AML-193 (cell line): ENCODE measurements around the gene HSD11B1.
A peak's percentile ranks its signal among the peaks of the same experiment; 100 is the strongest.

ENCODE experiments used
- DNase-seq, 2 experiments: peaks; one replicate each; lab custom pipeline; 2025; lab: John Stamatoyannopoulos, UW

HSD11B1 gene

GRCh38 chr1:209704584-209704983 lies at the start of gene HSD11B1:
TSS of gene HSD11B1 (plus strand) at chr1:209704846. CDS start at chr1:209704943, 97 bp downstream.
- DNase-seq, result no peak

- no peak for DNase-seq
Measured at GRCh38 chr1:209655411-209656231, 49.0 kb upstream of the HSD11B1 start.

DNA sequence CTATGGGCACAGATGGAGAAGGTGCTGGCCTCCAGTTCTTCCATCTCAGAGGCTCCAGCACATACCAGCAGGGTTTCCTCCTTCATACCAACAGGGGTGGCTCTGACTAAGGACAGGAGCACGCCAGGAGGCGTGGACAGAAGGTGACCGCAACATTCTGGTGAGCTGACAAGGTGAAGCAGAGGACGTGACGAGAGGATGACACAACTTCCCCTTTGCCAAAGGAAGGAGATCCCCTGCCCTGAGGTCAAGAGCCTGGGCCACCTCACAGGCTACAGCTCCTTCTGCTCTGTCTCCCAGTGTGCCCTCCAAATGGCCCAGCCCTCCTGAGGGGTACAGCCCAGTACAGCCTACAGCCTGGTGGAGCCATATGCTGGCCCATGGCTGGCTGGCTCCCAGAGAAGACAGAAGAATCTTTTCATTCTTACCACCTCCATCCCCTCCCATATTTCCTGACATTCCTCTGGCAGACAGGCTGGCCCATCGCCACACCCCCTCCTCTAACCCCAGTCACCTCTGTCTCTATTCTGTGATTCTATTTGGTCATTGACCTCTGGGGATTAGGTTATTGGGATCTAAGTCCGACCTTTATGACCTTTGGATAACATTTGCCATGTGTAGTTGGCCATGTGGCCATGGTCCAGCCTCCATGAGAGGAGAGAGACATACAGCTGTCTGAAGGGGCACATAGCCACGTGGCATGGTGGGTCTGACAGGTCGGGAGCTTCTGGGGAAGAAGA lies 47.3 kb upstream of the HSD11B1 start:
- no peak for DNase-seq

DNA sequence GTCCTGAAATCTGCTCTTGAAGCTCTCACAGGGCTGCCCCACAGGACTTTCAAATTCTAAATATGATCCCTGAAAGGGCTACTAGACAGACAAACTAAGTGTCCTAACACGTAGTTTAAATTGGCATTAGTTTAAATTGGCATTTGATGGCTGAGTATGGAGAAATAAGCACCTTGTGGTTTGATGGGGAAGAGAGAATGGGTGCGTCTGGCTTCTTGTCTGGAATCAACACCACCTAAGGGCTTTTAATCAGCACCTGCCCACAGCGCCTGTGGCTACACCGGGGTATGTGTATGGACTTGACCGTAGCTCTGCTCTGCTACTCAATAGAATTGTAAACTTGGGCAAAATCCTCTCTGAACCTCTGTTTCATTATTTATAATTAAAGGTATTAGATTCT lies 46.7 kb upstream of the HSD11B1 start:
- DNase-seq, result no peak

DNA sequence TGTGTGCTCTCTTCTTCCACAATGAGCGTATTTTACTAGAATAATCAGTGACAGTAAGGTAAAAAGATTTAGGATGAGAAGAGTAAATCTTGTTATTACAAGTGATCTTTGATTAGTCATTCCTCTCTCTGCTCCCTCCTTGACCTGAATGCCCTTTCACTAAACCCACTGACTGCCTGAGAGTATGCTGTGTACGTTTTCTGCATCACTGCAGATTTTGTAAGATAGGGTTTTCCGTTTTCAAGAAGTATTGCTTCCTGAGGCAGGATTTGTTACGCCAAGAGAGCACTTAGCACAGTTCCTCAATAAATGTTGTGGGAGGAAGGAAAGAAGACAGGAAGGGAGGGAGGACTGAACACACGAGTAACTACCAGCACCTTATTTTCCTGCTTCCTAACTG lies 44.7 kb upstream of the HSD11B1 start:
- DNase-seq, result peak; percentile 85 to 88

GRCh38 chr1:209661071-209661470 lies 43.6 kb upstream of the HSD11B1 start:
- DNase-seq, result no peak

DNA sequence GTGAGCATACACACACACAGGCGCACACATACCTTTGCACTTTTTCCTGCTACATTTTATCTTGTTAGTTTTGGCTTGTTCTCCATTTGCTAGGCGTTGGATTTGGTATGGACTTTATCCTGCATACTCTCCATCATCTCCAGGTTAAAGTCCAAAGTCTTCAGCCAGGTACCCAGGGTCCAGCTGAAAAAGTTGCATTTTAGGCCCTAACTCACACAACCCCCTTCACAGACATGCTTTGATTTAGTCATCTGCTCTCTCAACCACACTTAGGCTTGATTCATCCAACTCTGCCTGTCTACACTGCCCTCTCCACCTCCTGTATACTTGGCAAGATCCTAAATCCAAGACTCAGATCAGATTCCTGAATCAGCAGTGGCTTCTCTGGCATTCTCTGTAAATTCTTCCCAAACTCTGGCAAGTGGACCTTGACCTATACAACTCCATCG lies 41.7 kb upstream of the HSD11B1 start:
- no peak for DNase-seq

DNA sequence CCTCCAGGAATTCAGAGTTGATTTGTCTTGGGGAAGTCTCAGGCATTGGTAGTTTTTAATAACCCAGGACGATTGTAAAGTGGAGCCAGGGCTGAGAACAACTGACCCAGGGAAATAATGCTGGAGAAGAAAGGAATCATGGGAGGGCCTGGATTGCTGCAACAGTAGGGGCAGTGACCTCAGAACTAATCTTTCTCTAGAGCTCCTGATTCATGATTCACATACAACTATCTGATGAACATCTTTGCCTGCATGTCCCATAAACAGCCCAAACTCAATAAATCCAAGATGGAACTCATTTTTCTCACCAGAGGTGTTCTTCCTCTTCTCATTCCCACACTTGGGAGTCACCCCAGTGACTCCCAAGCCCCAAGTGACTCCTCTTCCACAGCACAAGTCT lies 37.5 kb upstream of the HSD11B1 start:
- DNase-seq, result no peak

- DNase-seq, result no peak
Measured at GRCh38 chr1:209667708-209668107, 36.9 kb upstream of the HSD11B1 start.

- DNase-seq, result no peak
Measured at GRCh38 chr1:209670441-209671082, 34.1 kb upstream of the HSD11B1 start.

GRCh38 chr1:209672705-209673630 lies 31.7 kb upstream of the HSD11B1 start:
- DNase-seq, result no peak

- peak; percentile 13 to 41 for DNase-seq
Measured at GRCh38 chr1:209673631-209674417, 30.8 kb upstream of the HSD11B1 start.

GRCh38 chr1:209674957-209675564 lies 29.6 kb upstream of the HSD11B1 start, which contains the start of gene G0S2:
TSS of gene G0S2 (plus strand) at chr1:209675412. CDS start at chr1:209675685, 273 bp downstream.
- no peak for DNase-seq

DNA sequence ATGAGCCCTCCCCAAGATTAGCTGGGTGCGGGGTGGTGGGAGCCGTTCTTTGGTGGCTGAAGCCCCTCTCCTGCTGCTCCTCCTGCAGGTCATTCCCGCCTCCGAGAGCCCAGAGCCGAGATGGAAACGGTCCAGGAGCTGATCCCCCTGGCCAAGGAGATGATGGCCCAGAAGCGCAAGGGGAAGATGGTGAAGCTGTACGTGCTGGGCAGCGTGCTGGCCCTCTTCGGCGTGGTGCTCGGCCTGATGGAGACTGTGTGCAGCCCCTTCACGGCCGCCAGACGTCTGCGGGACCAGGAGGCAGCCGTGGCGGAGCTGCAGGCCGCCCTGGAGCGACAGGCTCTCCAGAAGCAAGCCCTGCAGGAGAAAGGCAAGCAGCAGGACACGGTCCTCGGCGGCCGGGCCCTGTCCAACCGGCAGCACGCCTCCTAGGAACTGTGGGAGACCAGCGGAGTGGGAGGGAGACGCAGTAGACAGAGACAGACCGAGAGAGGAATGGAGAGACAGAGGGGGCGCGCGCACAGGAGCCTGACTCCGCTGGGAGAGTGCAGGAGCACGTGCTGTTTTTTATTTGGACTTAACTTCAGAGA lies 29.0 kb upstream of the HSD11B1 start:
- DNase-seq, result no peak

GRCh38 chr1:209678981-209679539 lies 25.6 kb upstream of the HSD11B1 start:
- no peak for DNase-seq

DNA sequence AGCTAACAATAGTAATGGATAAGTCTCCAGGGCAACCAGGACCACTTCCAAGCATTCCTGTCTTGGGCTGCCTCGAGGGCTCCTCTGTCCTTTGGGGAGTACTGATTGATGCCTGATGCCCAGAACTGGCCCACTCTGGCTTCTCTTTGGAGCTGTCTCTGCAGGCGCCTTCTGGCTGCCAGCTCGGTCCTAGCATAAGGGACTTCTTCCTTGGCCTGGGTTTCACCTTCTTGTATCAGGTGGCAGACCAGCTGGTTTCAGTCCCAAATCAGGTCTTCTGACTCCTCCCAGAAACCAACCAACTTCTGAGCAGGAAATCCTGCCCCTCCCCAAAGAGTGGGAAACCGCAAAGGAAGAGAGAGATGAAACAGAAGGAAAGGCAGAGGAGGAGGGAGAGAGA lies 18.8 kb upstream of the HSD11B1 start:
- DNase-seq, result no peak

DNA sequence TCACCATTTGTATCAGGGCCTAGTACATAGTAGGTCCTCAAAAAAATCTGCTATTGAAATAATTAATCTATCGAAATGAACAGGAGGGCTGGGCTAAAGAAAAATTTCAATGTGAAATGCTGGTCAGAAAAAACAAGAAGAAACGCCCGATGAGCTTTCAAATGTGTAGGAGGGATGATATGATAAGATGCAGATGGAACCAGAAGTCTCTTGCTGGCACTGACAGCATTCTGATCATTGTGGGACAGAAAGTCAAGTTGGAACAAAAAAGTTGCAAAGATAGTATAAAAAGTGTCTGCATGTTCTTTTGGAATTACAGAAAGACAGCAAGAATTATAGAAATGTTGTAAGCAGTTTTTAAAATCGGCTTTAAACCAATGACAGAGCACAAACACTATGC lies 18.3 kb upstream of the HSD11B1 start:
- DNase-seq, result no peak

- DNase-seq, result no peak
Measured at GRCh38 chr1:209688746-209689234, 15.9 kb upstream of the HSD11B1 start.

DNA sequence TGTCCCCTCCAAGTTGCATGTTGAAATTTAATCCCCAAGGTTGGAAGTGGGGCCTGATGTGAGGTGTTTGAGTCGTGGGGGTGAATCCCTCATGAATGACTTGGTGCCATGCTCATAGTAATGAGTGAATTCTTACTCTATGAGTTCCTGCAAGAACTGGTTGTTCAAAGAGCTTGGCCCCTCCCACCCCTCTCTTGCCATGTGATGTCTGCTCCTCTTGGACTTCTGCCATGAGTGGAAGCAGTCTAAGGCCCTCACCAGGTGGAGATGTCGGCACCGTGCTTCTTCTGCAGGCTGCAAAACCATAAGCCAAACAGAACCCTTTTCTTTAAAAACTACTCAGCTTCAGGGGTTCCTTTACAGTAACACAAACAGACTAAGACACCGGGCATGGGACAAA lies 15.2 kb upstream of the HSD11B1 start:
- no peak for DNase-seq
